NB4 (cell line): ENCODE measurements around the gene GADL1.
A peak's percentile ranks its signal among the peaks of the same experiment; 100 is the strongest.

Experiments
- DNase-seq: peaks from one replicate; pipeline ENCODE4 v3.0.0; 2010; ENCODE audit warnings: low read depth
- H3K4me3 ChIP-seq: one replicate; pipeline ENCODE4 v1.5.1; 2011; ENCODE audit warnings: mild to moderate bottlenecking, low read depth, low read length, moderate library complexity
- CTCF ChIP-seq: IDR thresholded peaks from one replicate; pipeline ENCODE4 v1.5.1; 2012; ENCODE audit warnings: low read depth, low read length
- MAX ChIP-seq: IDR thresholded peaks from 2 replicates; pipeline ENCODE4 v1.6.1; 2011; ENCODE audit warnings: low read depth, low read length
- MYC ChIP-seq: IDR thresholded peaks from 2 replicates; pipeline ENCODE4 v1.6.1; 2011; ENCODE audit warnings: low read depth, low read length
- POLR2A ChIP-seq: IDR thresholded peaks from 2 replicates; pipeline ENCODE4 v1.6.1; 2011; ENCODE audit warnings: mild to moderate bottlenecking; ENCODE audit not compliant: insufficient read length; ENCODE audit errors: extremely low read depth

Gene GADL1

GRCh38 chr3:30713885-30714503 is 180.5 kb downstream of the GADL1 start:
- TF ChIP-seq MYC, result no peak
- no peak for TF ChIP-seq POLR2A
- no peak for TF ChIP-seq MAX
- no peak for DNase-seq
- no peak overlapping the region for H3K4me3 ChIP-seq

GRCh38 chr3:30712991-30713390 is 181.5 kb downstream of the GADL1 start:
- DNase-seq, result no peak
- TF ChIP-seq MYC, result no peak
- no peak for TF ChIP-seq POLR2A
- TF ChIP-seq CTCF, result no peak
- TF ChIP-seq MAX, result no peak
- H3K4me3 ChIP-seq, result no peak overlapping the region

GRCh38 chr3:30711867-30712266 is 182.6 kb downstream of the GADL1 start:
- no peak for DNase-seq
- H3K4me3 ChIP-seq, result no peak overlapping the region
- TF ChIP-seq MYC (no peak), POLR2A (no peak), CTCF (no peak), MAX (no peak)

- TF ChIP-seq POLR2A (no peak), MYC (no peak), MAX (no peak), CTCF (no peak)
- peak; percentile 13 for DNase-seq
- no peak overlapping the region for H3K4me3 ChIP-seq
Measured at GRCh38 chr3:30711151-30711550, 183.3 kb downstream of the GADL1 start.

GRCh38 chr3:30710017-30710416 is 184.4 kb downstream of the GADL1 start:
- no peak for DNase-seq
- H3K4me3 ChIP-seq, result no peak overlapping the region
- no peak for TF ChIP-seq POLR2A
- no peak for TF ChIP-seq MAX
- TF ChIP-seq CTCF, result no peak

GRCh38 chr3:30708472-30708871 is 186.0 kb downstream of the GADL1 start:
- TF ChIP-seq MAX (no peak), MYC (no peak), CTCF (no peak), POLR2A (no peak)
- H3K4me3 ChIP-seq, result no peak overlapping the region
- no peak for DNase-seq
